K562 (cell line): ENCODE results near the gene PTPRU. TPM values are rescaled to one million over a fixed set of nuclear protein-coding genes. Genes with fewer than 3 reads are reported as not detected.
A peak's percentile ranks its signal among the peaks of the same experiment; 100 is the strongest.

ENCODE experiments used
- DDX20 ChIP-seq: fragments of 450-650 bp; IDR thresholded peaks from 2 replicates; pipeline ENCODE4 v1.6.1; 2016; ENCODE audit warnings: missing genetic modification characterization, low read depth, mild to moderate bottlenecking, missing compliant biosample characterization, moderate library complexity
- PCBP1 ChIP-seq: fragments of 200-400 bp; formaldehyde crosslinking; IDR thresholded peaks from 2 replicates; pipeline ENCODE4 v1.6.1; 2018; ENCODE audit warnings: mild to moderate bottlenecking, low read depth, low read length; ENCODE audit not compliant: poor library complexity, severe bottlenecking
- RNF2 ChIP-seq: sonication (generic); IDR thresholded peaks from 2 replicates; pipeline ENCODE4 v1.6.1; 2016
- TAF7 ChIP-seq: fragments of 450-650 bp; IDR thresholded peaks from 2 replicates; pipeline ENCODE4 v1.6.1; 2016; ENCODE audit warnings: missing genetic modification characterization, missing compliant biosample characterization
- YY1 ChIP-seq, 3 experiments: IDR thresholded peaks; 2 replicates each; pipeline ENCODE4 v1.6.1; 2011; ENCODE audit warnings: low read length in 2 of 3, mild to moderate bottlenecking in 2 of 3, moderate library complexity in 2 of 3, borderline replicate concordance in 1 of 3, control low read depth in 1 of 3, low read depth in 1 of 3; ENCODE audit not compliant: insufficient read depth in 3 of 3, insufficient replicate concordance in 2 of 3, control insufficient read depth in 1 of 3, insufficient read length in 1 of 3; ENCODE audit errors: extremely low read depth in 1 of 3
- ZNF282 ChIP-seq: sonication (generic); formaldehyde crosslinking; IDR thresholded peaks from 2 replicates; pipeline ENCODE4 v1.8.1; 2023; ENCODE audit warnings: missing genetic modification reagents
- ZNF644 ChIP-seq: fragments of 200-800 bp; sonication (Bioruptor generic); IDR thresholded peaks from 2 replicates; pipeline ENCODE4 v1.6.1; 2016; ENCODE audit warnings: low read depth, missing genetic modification characterization, missing compliant biosample characterization
- ZSCAN32 ChIP-seq: fragments of 450-650 bp; formaldehyde crosslinking; IDR thresholded peaks from 2 replicates; pipeline ENCODE4 v1.4.0; 2020; ENCODE audit warnings: mild to moderate bottlenecking, moderate library complexity
- polyA plus RNA-seq, 8 experiments: library from polyadenylated mRNA; depleted of rRNA in 4 of 8; stranded (reverse) in 5 of 8; unstranded in 3 of 8; fragments of >200 nt; fragmentation: Nextera tagmentation in 2 of 8; fragmentation: Illumina TruSeq in 1 of 8; extraction: Ambion mirVana in 2 of 8; extraction: Trizol in 1 of 8; gene quantifications; 2 replicates each; pipeline versions ENCODE4 v1.2.1 to v1.2.3, GENCODE V29; 2011 to 2014; ENCODE audit warnings: inconsistent platforms in 1 of 8, missing spikeins in 1 of 8
- total RNA-seq, 7 experiments: library from RNA; depleted of rRNA in 6 of 7; stranded (reverse); fragments of >200 nt in 6 of 7; fragmentation: Illumina TruSeq in 2 of 7; extraction: Trizol in 2 of 7; gene quantifications; 2 replicates each; pipeline versions ENCODE4 v1.2.1 to v1.2.3, GENCODE V29; 2011 to 2021; ENCODE audit warnings: low replicate concordance in 1 of 7
- TF ChIP-seq, protein P1 (sequence below): fragments of 250-450 bp; sonication (Bioruptor Pico); IDR thresholded peaks from 2 replicates; pipeline ENCODE4 v1.4.0; 2020
- TF ChIP-seq, protein P2 (sequence below): fragments of 250-450 bp; sonication (Bioruptor Pico); IDR thresholded peaks from 2 replicates; pipeline ENCODE4 v1.5.0; 2021; ENCODE audit warnings: mild to moderate bottlenecking, moderate library complexity
- TF ChIP-seq, protein P3 (sequence below), 2 experiments: fragments of 250-450 bp in 1 of 2; fragments of 450-650 bp in 1 of 2; sonication (Bioruptor Pico) in 1 of 2; IDR thresholded peaks; 2 replicates each; pipeline versions ENCODE4 v1.6.1 to v1.8.0; 2016 to 2021; ENCODE audit warnings: mild to moderate bottlenecking in 2 of 2, moderate library complexity in 2 of 2, missing compliant biosample characterization in 1 of 2, missing genetic modification characterization in 1 of 2

Gene PTPRU
- total and polyA plus RNA-seq, 9 of the 15 experiments (the other 6 are each of a cell fraction or from before 2014, with no cell fraction given) = 0.01 to 2.9 (median 1.0) TPM

DNA sequence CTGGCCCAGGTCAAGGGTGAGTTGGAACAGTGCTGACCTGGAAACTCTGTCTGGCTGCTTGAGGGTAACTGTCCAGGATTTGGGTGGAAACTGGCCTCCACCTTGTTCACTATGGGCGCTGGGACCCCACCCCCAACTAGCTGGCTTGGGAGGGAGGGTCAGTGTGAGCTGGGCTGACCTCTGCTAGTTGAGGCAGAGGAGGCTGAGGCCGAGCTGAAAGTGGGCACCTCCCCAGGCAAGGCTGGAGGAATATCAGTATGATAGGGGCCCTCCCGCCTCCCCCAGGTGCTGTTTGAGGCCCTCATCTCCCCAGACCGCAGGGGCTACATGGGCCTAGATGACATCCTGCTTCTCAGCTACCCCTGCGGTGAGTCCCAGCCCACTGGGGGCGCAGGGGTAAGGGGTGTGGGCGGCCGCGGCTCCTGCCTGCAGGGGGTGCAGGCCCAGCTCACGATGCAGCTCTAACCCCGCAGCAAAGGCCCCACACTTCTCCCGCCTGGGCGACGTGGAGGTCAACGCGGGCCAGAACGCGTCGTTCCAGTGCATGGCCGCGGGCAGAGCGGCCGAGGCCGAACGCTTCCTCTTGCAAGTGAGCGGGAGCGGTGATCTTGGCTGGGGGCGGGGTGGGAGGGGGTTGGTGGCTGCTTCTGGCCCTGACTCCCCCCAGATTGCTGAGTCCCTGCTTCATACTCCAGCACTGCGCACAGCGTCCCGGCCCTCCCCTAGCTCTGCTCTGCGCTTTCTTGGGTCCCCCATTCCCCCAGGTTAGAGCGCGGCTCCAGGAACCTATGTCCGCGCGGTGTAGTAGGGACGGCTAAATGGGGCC lies 22.9 kb downstream of the PTPRU start (continued):
- TF ChIP-seq, protein P1, sequence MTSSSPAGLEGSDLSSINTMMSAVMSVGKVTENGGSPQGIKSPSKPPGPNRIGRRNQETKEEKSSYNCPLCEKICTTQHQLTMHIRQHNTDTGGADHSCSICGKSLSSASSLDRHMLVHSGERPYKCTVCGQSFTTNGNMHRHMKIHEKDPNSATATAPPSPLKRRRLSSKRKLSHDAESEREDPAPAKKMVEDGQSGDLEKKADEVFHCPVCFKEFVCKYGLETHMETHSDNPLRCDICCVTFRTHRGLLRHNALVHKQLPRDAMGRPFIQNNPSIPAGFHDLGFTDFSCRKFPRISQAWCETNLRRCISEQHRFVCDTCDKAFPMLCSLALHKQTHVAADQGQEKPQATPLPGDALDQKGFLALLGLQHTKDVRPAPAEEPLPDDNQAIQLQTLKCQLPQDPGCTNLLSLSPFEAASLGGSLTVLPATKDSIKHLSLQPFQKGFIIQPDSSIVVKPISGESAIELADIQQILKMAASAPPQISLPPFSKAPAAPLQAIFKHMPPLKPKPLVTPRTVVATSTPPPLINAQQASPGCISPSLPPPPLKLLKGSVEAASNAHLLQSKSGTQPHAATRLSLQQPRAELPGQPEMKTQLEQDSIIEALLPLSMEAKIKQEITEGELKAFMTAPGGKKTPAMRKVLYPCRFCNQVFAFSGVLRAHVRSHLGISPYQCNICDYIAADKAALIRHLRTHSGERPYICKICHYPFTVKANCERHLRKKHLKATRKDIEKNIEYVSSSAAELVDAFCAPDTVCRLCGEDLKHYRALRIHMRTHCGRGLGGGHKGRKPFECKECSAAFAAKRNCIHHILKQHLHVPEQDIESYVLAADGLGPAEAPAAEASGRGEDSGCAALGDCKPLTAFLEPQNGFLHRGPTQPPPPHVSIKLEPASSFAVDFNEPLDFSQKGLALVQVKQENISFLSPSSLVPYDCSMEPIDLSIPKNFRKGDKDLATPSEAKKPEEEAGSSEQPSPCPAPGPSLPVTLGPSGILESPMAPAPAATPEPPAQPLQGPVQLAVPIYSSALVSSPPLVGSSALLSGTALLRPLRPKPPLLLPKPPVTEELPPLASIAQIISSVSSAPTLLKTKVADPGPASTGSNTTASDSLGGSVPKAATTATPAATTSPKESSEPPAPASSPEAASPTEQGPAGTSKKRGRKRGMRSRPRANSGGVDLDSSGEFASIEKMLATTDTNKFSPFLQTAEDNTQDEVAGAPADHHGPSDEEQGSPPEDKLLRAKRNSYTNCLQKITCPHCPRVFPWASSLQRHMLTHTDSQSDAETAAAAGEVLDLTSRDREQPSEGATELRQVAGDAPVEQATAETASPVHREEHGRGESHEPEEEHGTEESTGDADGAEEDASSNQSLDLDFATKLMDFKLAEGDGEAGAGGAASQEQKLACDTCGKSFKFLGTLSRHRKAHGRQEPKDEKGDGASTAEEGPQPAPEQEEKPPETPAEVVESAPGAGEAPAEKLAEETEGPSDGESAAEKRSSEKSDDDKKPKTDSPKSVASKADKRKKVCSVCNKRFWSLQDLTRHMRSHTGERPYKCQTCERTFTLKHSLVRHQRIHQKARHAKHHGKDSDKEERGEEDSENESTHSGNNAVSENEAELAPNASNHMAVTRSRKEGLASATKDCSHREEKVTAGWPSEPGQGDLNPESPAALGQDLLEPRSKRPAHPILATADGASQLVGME (CRISPR knock-in tag) = 0 out of 2 replicates have a peak, but pooled peaks have one; percentile 20
- no peak for TF ChIP-seq RNF2
- TF ChIP-seq ZSCAN32 (CRISPR knock-in tag) = no peak
- no peak for TF ChIP-seq DDX20 (tag)
- TF ChIP-seq, protein P2, sequence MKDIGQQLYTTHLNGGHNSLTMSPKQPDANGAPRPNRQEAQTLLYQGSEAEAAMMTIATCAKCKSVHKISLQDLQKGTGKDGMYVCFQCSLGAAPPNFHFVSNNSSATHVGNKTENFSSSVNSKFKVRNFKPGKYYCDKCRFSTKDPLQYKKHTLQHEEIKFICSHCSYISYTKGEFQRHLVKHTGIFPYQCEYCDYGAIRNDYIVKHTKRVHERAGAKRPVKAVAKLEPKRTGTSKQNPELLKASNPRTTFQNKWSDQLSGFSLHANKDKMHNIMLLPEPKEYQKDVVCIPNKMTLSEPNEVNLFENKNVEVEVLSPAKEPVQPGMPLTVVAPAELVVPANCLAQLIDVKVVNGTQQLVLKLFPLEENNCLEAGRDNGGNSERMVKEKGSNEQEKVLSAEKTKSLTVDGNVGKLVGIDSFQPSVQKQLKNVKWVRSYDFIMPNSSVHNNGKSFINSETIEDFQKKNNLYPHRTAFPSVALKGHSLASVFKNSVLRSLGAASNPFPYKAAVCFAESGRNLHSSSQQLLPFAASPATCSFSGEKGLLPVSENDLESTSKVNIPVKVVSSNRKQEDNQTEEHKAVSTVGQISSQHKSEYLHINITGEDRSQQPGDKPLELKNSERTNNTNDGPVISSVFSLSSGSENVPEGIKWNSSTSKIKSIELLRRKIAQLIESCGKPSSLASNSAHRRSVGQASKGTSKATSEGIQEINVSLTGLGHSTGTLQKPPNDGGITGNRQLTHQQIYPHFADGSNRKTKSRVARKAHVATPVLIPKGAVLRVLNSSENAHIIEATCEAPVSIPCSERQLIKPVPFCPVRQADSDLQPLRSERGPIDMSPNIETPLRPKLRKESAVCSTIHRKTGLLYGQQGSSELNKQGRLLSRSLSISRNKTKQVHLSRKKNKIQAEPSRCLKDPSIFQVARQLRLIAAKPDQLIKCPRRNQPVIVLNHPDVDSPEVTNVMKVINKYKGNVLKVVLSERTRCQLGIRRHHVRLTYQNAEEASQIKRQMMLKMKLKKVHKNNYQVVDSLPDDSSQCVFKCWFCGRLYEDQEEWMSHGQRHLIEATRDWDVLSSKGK (CRISPR knock-in tag) = no peak
- TF ChIP-seq, protein P3, sequence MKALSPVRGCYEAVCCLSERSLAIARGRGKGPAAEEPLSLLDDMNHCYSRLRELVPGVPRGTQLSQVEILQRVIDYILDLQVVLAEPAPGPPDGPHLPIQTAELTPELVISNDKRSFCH (CRISPR knock-in tag; IDR thresholded peaks at IDR 0.05) = no peak
- TF ChIP-seq, protein P3 (tag; IDR thresholded peaks at IDR 0.05) = 0 out of 2 replicates have a peak, but pooled peaks have one; percentile 30
- TF ChIP-seq TAF7 = no peak
- TF ChIP-seq PCBP1 = no peak
- no peak for TF ChIP-seq ZNF644 (tag)
- TF ChIP-seq ZNF282 (CRISPR knock-in tag) = 0 out of 2 replicates have a peak, but pooled peaks have one; percentile 19
- peak in 1 of 3 experiments; percentile 30 for TF ChIP-seq YY1 (IDR thresholded peaks at IDR 0.05; ENCODE audit: borderline replicate concordance in 1 of 3, control insufficient read depth in 1 of 3, extremely low read depth in 1 of 3, insufficient read depth in 3 of 3, insufficient read length in 1 of 3, insufficient replicate concordance in 2 of 3, low read depth in 1 of 3, low read length in 2 of 3)
